OCI-LY3 (cell line): ENCODE data around the gene CHRNB1.

ENCODE experiments used
- EZH2phosphoT487 ChIP-seq: fragments of 200-600 bp; shearing (Covaris generic); IDR thresholded peaks from 2 replicates; pipeline ENCODE4 v1.6.1; 2018; ENCODE audit warnings: antibody characterized with exemption, mixed run types, low read depth
- TF ChIP-seq, protein P1 (sequence below): fragments of 200-600, 300-600 bp; sonication (generic); IDR thresholded peaks from 2 replicates; pipeline ENCODE4 v1.5.1; 2014; ENCODE audit warnings: antibody characterized with exemption, low read length, low read depth

GRCh38 chr17:7403043-7403726 lies 41.7 kb upstream of the CHRNB1 start:
- TF ChIP-seq, protein P1, sequence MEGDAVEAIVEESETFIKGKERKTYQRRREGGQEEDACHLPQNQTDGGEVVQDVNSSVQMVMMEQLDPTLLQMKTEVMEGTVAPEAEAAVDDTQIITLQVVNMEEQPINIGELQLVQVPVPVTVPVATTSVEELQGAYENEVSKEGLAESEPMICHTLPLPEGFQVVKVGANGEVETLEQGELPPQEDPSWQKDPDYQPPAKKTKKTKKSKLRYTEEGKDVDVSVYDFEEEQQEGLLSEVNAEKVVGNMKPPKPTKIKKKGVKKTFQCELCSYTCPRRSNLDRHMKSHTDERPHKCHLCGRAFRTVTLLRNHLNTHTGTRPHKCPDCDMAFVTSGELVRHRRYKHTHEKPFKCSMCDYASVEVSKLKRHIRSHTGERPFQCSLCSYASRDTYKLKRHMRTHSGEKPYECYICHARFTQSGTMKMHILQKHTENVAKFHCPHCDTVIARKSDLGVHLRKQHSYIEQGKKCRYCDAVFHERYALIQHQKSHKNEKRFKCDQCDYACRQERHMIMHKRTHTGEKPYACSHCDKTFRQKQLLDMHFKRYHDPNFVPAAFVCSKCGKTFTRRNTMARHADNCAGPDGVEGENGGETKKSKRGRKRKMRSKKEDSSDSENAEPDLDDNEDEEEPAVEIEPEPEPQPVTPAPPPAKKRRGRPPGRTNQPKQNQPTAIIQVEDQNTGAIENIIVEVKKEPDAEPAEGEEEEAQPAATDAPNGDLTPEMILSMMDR: no peak
- TF ChIP-seq EZH2phosphoT487: no peak
